Stimulated activated CD4-positive, alpha-beta T cell treated with anti-CD3 and anti-CD28 coated beads, Interleukin-12 subunit alpha, Interleukin-12 subunit beta, amount 100 ng/mL, for 48 hours (primary cell): ENCODE data around the gene RELN.
"Not testable (repeated sequence)": the region's sequence is repeated elsewhere in the genome, so short reads cannot be mapped to it uniquely, and the experiment has no call there.

ENCODE experiments used
- DNase-seq, 3 donors: peaks; one replicate each; pipeline ENCODE4 v3.0.0-alpha.2; 2020; ENCODE audit warnings: low read depth in 2 of 3, low spot score in 1 of 3

The RELN gene

GRCh38 chr7:103905997-103906396 is 83.5 kb downstream of the RELN start:
- DNase-seq: no peak

- no peak for DNase-seq
These were observed 86.5 kb downstream of the RELN start for GRCh38 chr7:103902917-103903316.

- not testable (repeated sequence) for DNase-seq
These were observed 92.6 kb downstream of the RELN start for GRCh38 chr7:103896826-103897225.

- no peak for DNase-seq
These were observed 94.5 kb downstream of the RELN start for GRCh38 chr7:103894656-103895596.

GRCh38 chr7:103893350-103893749 is 96.1 kb downstream of the RELN start:
- DNase-seq: no peak

GRCh38 chr7:103889451-103889850 is 100.0 kb downstream of the RELN start:
- DNase-seq: no peak

- no peak for DNase-seq
These were observed 100.8 kb downstream of the RELN start for GRCh38 chr7:103888603-103889153.

GRCh38 chr7:103887853-103888602 is 101.4 kb downstream of the RELN start:
- DNase-seq: no peak

- DNase-seq: no peak
These were observed 102.4 kb downstream of the RELN start for GRCh38 chr7:103887050-103887449.

GRCh38 chr7:103879928-103880600 is 109.4 kb downstream of the RELN start:
- no peak for DNase-seq

- no peak for DNase-seq
These were observed 110.0 kb downstream of the RELN start for GRCh38 chr7:103879411-103879810.

GRCh38 chr7:103877565-103877964 is 111.9 kb downstream of the RELN start:
- no peak for DNase-seq

GRCh38 chr7:103875718-103876117 is 113.7 kb downstream of the RELN start:
- DNase-seq: no peak

GRCh38 chr7:103871473-103871872 is 118.0 kb downstream of the RELN start:
- DNase-seq: no peak

- no peak for DNase-seq
These were observed 118.8 kb downstream of the RELN start for GRCh38 chr7:103870664-103871063.

GRCh38 chr7:103867874-103868273 is 121.6 kb downstream of the RELN start:
- no peak for DNase-seq

- DNase-seq: no peak
These were observed 122.5 kb downstream of the RELN start for GRCh38 chr7:103866919-103867318.

GRCh38 chr7:103865442-103865841 is 124.0 kb downstream of the RELN start:
- DNase-seq: no peak

- DNase-seq: no peak
These were observed 127.0 kb downstream of the RELN start for GRCh38 chr7:103862302-103863035.

- DNase-seq: no peak
These were observed 129.7 kb downstream of the RELN start for GRCh38 chr7:103859709-103860108.

- no peak for DNase-seq
These were observed 132.0 kb downstream of the RELN start for GRCh38 chr7:103857435-103857834.
